HG03280 (cell line): ENCODE data around the gene PSMB9.
A peak's percentile ranks its signal among the peaks of the same experiment; 100 is the strongest.

Experiments used
- ATAC-seq: cut with Tn5 transposase; IDR thresholded peaks from one replicate; pipeline ENCODE4 v1.9.1; 2021; ENCODE audit warnings: mild to moderate bottlenecking, moderate library complexity; ENCODE audit not compliant: unreplicated experiment

PSMB9 gene

GRCh38 chr6:32839356-32839755 lies 14.6 kb upstream of the PSMB9 start:
- no peak for ATAC-seq

GRCh38 chr6:32840604-32841246 lies 13.3 kb upstream of the PSMB9 start:
- no peak for ATAC-seq

DNA sequence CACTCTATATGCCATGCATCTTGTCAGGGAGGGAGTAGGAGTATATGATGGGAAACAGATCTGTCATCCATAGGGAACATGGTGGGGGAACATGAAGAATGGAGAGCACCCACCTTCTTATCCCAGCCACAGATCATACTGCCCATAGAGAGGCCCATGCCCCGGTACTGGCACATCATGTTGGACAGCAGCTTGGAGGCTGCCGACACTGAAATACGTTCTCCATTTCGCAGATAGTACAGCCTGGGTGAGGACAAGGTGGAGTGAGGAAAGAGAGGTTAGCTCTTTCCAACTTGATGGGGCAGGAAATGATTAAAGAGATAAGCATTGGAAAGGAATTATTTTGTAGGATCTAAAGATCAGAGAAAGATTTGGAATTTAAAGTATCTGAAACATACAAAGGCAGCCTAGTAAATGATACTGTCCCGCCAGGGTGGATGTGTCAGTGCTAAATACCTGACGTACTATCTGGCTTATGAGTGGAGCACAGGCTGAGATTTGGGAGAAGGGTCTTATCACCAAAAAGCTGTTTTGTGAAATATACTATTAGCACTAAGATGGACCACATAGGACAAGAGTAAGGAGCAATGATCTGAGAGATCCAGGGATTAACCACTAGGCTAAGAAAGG lies 11.9 kb upstream of the PSMB9 start:
- no peak for ATAC-seq

DNA sequence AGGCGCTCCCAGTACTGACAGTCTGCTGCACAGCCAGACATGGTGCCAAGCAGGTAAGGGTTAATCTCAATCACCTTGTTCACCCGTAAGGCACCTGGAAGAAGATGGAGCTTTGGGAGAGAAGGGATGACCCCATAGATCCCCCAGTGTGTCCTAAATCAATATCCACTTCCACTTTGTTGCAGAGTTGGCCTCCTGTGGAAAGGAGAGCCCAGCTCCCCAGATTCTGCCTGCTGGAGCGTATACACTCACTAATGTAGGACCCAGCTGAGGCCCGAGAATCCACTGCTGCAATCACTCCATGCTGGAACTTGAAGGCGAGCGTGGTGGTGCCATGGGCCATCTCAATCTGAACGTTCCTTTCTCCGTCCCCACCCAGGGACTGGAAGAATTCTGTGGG lies 11.3 kb upstream of the PSMB9 start:
- ATAC-seq, result no peak

DNA sequence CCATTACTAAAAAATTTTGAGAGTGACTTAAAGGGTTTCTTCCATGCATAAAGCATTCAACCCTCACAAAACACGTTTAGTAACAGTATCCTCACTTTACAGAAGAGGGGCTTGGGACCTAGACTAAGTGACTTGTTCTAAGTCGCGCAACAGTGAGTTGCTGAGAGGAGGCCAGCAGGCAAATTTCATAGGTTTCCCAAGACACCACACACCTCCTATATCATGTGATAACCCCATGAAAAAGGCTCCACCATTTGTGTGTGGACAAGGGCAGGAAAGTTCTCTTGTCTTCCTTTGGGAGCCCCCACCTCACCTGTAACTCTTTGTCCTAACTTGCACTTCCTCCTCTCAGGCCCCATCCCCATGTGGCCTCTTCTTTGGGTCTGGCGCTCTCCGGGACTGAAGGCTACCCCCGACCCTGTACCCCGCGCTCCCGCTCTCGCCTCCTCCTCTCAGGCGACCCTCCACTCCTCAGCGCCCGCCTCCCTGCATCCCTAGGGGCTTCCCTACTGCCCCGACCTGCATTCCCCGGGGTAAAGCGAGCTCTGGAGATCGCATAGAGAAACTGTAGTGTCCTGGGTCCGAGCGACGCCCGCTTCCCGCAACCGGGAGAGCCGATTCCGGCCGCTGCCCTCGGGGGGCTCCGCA lies 10.5 kb upstream of the PSMB9 start:
- no peak for ATAC-seq

DNA sequence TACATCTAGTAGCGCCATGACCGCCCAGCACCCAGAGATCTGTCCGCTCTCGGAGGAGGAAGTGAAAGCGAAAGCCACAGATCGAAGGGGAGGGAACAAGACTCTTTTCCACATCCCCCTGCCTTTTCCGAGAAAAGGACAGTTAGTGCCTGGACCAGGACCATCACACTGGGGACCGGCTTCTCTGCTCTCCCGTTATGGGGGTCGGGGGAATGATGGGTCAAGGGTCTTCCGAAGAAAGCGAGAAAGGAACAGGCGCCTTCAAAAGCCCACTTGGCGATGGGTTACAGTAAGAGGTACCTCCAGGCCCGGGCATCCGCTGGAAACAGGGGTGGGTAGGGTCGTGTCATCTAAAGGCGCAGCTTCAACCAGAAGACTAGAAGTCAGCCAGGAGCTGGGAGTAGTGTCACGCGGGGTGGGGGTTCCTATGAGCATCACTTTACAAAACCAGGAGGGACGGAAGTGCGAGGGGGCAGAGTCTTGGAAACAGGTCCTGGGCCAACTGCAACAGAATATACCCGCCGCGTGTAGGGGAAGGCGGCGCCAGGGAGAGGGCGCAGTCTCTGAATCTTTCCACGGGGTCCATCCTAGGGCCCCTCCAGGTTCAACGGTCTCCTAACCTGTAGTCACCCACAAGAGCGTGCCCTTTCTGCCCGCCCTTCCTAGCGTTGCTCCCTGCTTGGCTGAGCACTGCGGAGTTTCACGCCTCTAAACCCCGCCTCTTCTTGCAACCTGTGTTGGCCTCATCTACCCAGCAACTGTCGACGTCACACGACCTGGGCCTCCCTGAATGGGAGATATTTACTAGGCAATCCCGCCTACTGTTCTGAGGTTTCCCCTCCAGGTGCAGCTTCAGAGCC lies 9.8 kb upstream of the PSMB9 start, which contains the start of gene PSMB8:
Gene PSMB8 (minus strand): TSS at position 69 of the 860 bp plus-strand sequence. CDS start 51 bp downstream, at position 18.
- peak; percentile 70 for ATAC-seq

DNA sequence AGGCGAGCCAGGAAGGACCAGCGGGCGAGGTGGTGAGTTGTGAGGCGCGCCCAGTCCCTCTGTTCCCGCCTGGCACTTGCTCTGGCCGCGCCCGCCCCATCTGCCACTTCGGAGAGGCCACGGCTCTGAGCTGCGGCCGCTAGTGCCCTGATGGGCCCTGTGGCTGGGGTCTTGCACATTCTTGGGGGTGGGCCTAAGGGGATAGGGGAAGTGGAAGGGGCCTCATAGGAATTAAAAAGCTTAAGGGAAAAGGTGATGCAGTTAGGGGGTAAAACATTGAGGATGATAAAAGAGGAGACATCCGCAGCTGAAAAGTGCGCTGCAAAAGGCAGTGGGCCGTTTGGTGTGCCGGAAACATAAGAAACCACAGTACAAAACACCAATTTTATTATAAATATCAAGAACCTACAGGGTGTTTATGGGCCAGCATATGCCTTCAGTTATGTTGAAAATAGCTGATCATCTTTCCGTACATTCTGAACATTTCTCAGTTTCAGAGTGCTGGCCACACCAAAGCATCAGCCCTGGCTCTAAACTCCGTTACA lies 9.1 kb upstream of the PSMB9 start:
- no peak for ATAC-seq

DNA sequence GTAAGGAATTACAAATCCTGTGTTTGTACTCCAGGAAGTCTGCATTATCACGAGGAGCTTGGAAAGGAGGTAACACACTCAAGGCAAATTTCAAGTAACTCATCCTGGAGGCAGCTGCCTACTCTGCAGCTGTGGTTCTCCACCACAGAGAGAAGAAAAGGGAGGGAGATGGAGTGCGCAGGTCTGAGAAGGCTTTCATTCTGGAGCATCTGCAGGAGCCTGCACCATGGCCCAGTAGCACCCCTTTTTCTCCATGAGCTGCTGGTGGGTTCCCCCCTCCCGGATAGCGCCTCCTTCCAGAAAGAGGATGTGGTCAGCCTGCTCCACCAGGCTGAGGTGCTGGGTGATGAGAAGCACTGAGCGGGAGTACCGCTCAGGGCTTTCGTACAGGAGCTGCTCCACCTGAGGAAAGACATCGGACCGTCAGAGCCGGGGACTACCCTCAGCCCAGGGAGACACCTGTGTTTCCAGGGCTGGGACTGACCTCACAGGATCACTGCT lies 8.6 kb upstream of the PSMB9 start:
- no peak for ATAC-seq

DNA sequence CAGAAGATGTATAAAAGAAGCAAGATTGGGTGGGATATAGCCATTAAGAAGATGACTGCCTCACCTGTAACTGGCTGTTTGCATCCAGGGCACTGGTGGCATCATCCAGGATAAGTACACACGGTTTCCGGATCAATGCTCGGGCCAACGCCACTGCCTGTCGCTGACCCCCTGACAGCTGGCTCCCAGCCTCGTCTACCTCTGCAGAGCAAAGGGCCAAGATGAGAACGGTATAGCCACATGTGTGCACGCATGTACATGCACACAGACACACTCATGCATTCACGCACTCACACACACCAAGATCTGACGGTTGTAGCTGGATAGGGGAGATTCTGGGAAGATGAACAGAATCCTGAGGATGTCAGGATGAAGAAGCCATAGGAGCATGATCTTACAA lies 7.0 kb upstream of the PSMB9 start:
- ATAC-seq, result no peak

DNA sequence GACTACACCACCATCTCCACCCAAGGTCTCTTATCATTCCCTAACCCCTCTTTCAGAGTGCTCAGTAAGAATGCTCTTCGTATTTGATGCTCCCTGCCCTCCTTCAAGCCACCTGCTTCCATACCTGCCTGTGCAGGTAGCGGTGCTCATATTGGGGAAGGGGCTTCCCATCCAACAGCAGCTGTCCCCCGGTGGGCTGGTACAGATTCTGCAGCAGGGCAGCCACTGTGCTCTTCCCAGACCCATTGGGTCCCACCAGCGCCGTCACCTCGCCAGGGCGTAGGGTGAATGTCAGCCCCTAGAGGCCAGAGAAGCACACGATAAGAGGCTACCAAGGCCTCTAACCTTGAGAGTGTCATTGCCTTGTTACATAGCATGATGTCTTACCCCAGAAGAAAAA lies 6.2 kb upstream of the PSMB9 start:
- ATAC-seq, result no peak

- ATAC-seq, result no peak
Observed at GRCh38 chr6:32849126-32849525, 4.9 kb upstream of the PSMB9 start.

- ATAC-seq, result no peak
Observed at GRCh38 chr6:32851025-32851424, 3.0 kb upstream of the PSMB9 start.

GRCh38 chr6:32852018-32852843 lies 1.8 kb upstream of the PSMB9 start:
- ATAC-seq, result no peak

GRCh38 chr6:32852844-32853540 lies 1.0 kb upstream of the PSMB9 start:
- peak; percentile 17 for ATAC-seq

GRCh38 chr6:32854376-32855178 lies 585 bp downstream of the PSMB9 start:
- peak; percentile 10 for ATAC-seq

GRCh38 chr6:32855467-32856174 lies 1.6 kb downstream of the PSMB9 start:
- ATAC-seq, result no peak

DNA sequence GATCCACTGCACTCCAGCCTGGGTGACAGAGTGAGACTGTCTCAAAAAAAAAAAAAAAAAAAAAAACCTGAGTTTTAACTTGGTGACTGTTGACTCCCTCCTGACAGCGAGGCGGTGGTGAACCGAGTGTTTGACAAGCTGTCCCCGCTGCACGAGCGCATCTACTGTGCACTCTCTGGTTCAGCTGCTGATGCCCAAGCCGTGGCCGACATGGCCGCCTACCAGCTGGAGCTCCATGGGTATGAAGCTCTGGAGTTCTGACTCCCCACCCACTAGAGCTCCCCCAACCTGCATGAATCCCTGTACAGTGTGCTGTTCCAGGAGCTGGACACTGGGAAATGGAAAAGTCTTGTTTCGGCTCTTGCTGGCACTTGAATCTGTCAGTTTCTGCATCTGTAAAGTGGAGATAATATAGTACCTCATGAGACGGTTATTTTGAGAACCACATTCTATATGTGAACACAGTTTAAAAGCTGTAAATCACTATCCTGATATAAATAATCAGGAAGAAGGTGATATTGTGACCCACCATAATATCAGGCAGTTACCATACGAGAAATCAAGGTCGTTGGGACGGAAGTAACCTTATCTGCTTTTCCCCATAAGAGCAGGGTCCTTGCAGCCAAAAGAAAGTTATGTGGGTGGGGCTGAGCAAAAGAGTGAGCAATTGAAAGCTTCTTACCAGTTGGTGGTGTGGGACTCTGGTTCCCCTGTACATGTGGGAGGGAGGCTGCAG lies 3.3 kb downstream of the PSMB9 start:
- ATAC-seq, result no peak
